IMR-90 (cell line): ENCODE measurements around the gene DVL2. TPM values are rescaled to one million over a fixed set of nuclear protein-coding genes. Genes with fewer than 3 reads are reported as not detected.
A peak's percentile ranks its signal among the peaks of the same experiment; 100 is the strongest.

ENCODE experiments used
- ATAC-seq: fragments of 200-7000 bp; cut with Tn5 transposase; 2 replicates; pipeline ENCODE4 v1.9.1; 2020; ENCODE audit warnings: low read depth, mild to moderate bottlenecking, moderate library complexity
- BruUV-seq: library from RNA; stranded (reverse); fragments of 400-500 nt; replicated peaks from 2 replicates; lab custom pipeline; 2021; lab: Mats Ljungman, UMichigan
- CTCF ChIA-PET: fragments of 300-600 bp; formaldehyde crosslinking; extraction: SDS; loops from one replicate; lab custom pipeline; 2021; ENCODE audit warnings: antibody characterized with exemption; lab: Yijun Ruan, JAX
- POLR2A ChIA-PET: fragments of 300-600 bp; sonication (Branson Sonifier 250); formaldehyde crosslinking; loops from one replicate; lab custom pipeline; 2022; ENCODE audit warnings: antibody characterized with exemption; ENCODE audit not compliant: unreplicated experiment; lab: Charles Lee
- DNase-seq: peaks from one replicate; pipeline ENCODE4 v3.0.0; 2013
- H2AFZ ChIP-seq: replicated peaks from 2 replicates; pipeline ENCODE3; 2013; ENCODE audit warnings: low read length, mild to moderate bottlenecking; ENCODE audit not compliant: poor library complexity
- H2AK5ac ChIP-seq: 2 replicates; pipeline ENCODE4 v1.6.1; 2013; ENCODE audit warnings: low read depth, low read length, inconsistent platforms
- H2AK9ac ChIP-seq: replicated peaks from 2 replicates; pipeline ENCODE3; 2013; ENCODE audit warnings: mild to moderate bottlenecking, low read depth, low read length, moderate library complexity; ENCODE audit not compliant: poor library complexity
- H2BK120ac ChIP-seq: 2 replicates; pipeline ENCODE4 v1.6.1; 2013; ENCODE audit warnings: low read depth, low read length, inconsistent platforms
- H2BK15ac ChIP-seq: 3 replicates; pipeline ENCODE4 v1.6.1; 2013; ENCODE audit warnings: low read depth, low read length, inconsistent platforms
- H2BK20ac ChIP-seq: 2 replicates; pipeline ENCODE4 v1.6.1; 2013; ENCODE audit warnings: low read depth, mild to moderate bottlenecking, inconsistent platforms, low read length, moderate library complexity
- H2BK5ac ChIP-seq: 2 replicates; pipeline ENCODE4 v1.6.1; 2013; ENCODE audit warnings: mild to moderate bottlenecking, low read depth, low read length, inconsistent platforms; ENCODE audit not compliant: poor library complexity, severe bottlenecking
- H3K14ac ChIP-seq: replicated peaks from 2 replicates; pipeline ENCODE4 v1.6.1; 2013; ENCODE audit warnings: low read depth, low read length, inconsistent platforms
- H3K18ac ChIP-seq: 2 replicates; pipeline ENCODE4 v1.6.1; 2013; ENCODE audit warnings: low read depth, low read length, control low read depth
- H3K23ac ChIP-seq: 2 replicates; pipeline ENCODE4 v1.6.1; 2013; ENCODE audit warnings: low read depth, low read length, inconsistent platforms
- H3K27ac ChIP-seq: 2 replicates; pipeline ENCODE4 v1.5.1; 2013; ENCODE audit warnings: mild to moderate bottlenecking, control low read depth, low read length; ENCODE audit not compliant: insufficient read depth
- H3K27me3 ChIP-seq: 2 replicates; pipeline ENCODE4 v1.6.1; 2013; ENCODE audit warnings: low read length; ENCODE audit not compliant: control insufficient read depth, insufficient read depth
- H3K36me3 ChIP-seq: 2 replicates; pipeline ENCODE4 v1.6.1; 2013; ENCODE audit warnings: low read length, mixed read lengths; ENCODE audit not compliant: control insufficient read depth, insufficient read depth
- H3K4ac ChIP-seq: 2 replicates; pipeline ENCODE4 v1.6.1; 2013; ENCODE audit warnings: low read depth, low read length, inconsistent platforms
- H3K4me1 ChIP-seq: 2 replicates; pipeline ENCODE4 v1.6.1; 2013; ENCODE audit warnings: low read length, mixed read lengths; ENCODE audit not compliant: control insufficient read depth, insufficient read depth
- H3K4me2 ChIP-seq: 2 replicates; pipeline ENCODE4 v1.6.1; 2013; ENCODE audit warnings: low read depth, mild to moderate bottlenecking, control low read depth, low read length, moderate library complexity
- H3K4me3 ChIP-seq: 2 replicates; pipeline ENCODE4 v1.5.1; 2013; ENCODE audit warnings: low read depth, mild to moderate bottlenecking, control low read depth, low read length, moderate library complexity; ENCODE audit not compliant: insufficient read depth
- H3K56ac ChIP-seq: 2 replicates; pipeline ENCODE4 v1.6.1; 2013; ENCODE audit warnings: low read length, inconsistent platforms; ENCODE audit not compliant: insufficient read depth; ENCODE audit errors: extremely low read depth
- H3K79me1 ChIP-seq, 2 experiments: 2 replicates each; pipeline ENCODE4 v1.6.1; 2013; ENCODE audit warnings: low read length in 2 of 2, inconsistent platforms in 1 of 2, low read depth in 1 of 2
- H3K9ac ChIP-seq: 2 replicates; pipeline ENCODE4 v1.6.1; 2013; ENCODE audit warnings: low read depth, low read length, control low read depth
- H3K9me1 ChIP-seq: 2 replicates; pipeline ENCODE4 v1.6.1; 2013; ENCODE audit warnings: low read length, inconsistent platforms; ENCODE audit not compliant: insufficient read depth
- H3K9me3 ChIP-seq: 2 replicates; pipeline ENCODE4 v1.6.1; 2013; ENCODE audit warnings: low read length; ENCODE audit not compliant: control insufficient read depth, insufficient read depth
- H4K20me1 ChIP-seq: 2 replicates; pipeline ENCODE4 v1.6.1; 2013; ENCODE audit warnings: low read length, inconsistent platforms; ENCODE audit not compliant: insufficient read depth
- H4K5ac ChIP-seq: 2 replicates; pipeline ENCODE4 v1.6.1; 2013; ENCODE audit warnings: mild to moderate bottlenecking, low read depth, low read length, control low read depth
- H4K8ac ChIP-seq, 2 experiments: 2 replicates each; pipeline ENCODE4 v1.6.1; 2013; ENCODE audit warnings: low read depth in 2 of 2, low read length in 2 of 2, control low read depth in 1 of 2, inconsistent platforms in 1 of 2
- H4K91ac ChIP-seq: 2 replicates; pipeline ENCODE4 v1.6.1; 2013; ENCODE audit warnings: low read depth, low read length, inconsistent platforms; ENCODE audit not compliant: insufficient read depth
- CHD1 ChIP-seq: IDR thresholded peaks from 2 replicates; pipeline ENCODE4 v1.6.1; 2012; ENCODE audit warnings: low read depth, low read length, improper control_type of control experiment
- CTCF ChIP-seq: conservative IDR thresholded peaks from 2 replicates; pipeline ENCODE4 v1.5.1; 2012; ENCODE audit warnings: mild to moderate bottlenecking, low read depth, low read length, improper control_type of control experiment
- MAZ ChIP-seq: IDR thresholded peaks from 2 replicates; pipeline ENCODE4 v1.6.1; 2012; ENCODE audit warnings: low read depth, mild to moderate bottlenecking, low read length, improper control_type of control experiment, moderate library complexity, borderline replicate concordance
- RCOR1 ChIP-seq: IDR thresholded peaks from 2 replicates; pipeline ENCODE4 v1.6.1; 2012; ENCODE audit warnings: mild to moderate bottlenecking, low read length, improper control_type of control experiment; ENCODE audit not compliant: insufficient replicate concordance
- RFX5 ChIP-seq: IDR thresholded peaks from 2 replicates; pipeline ENCODE4 v1.8.0; 2012; ENCODE audit warnings: low read depth, mild to moderate bottlenecking, low read length, moderate library complexity
- SMC3 ChIP-seq: fragments of 150-350 bp; IDR thresholded peaks from 2 replicates; pipeline ENCODE4 v1.6.1; 2016; ENCODE audit warnings: low read depth, mild to moderate bottlenecking, antibody characterized with exemption, low read length, moderate library complexity
- WGBS, 2 experiments: methylation state at CpG; one replicate each; pipeline versions ENCODE4 v1.1.5 to v1.1.7; 2013; ENCODE audit warnings: missing lambda C conversion rate in 2 of 2; ENCODE audit not compliant: insufficient read length in 1 of 2; ENCODE audit errors: extremely low coverage in 2 of 2; 5-methylcytosine and 5-hydroxymethylcytosine counted together
- dilution Hi-C: fragments of 300-500 bp; cut with HindIII; formaldehyde crosslinking; loops from one replicate; pipeline ENCODE4 v1.14.3; 2018; ENCODE audit warnings: low sequenced_read_pairs; ENCODE audit not compliant: unreplicated experiment
- in situ Hi-C: fragments of 300-500 bp; cut with MboI; formaldehyde crosslinking; loops from 3 replicates; pipeline ENCODE4 v1.14.3; 2019; ENCODE audit warnings: low sequenced_read_pairs, inconsistent platforms, mixed read lengths
- intact Hi-C: fragments of 100-400 bp; cut with micrococcal nuclease; formaldehyde crosslinking; loops from 2 replicates; pipeline ENCODE4 v1.10.0; 2022
- polyA plus RNA-seq, 3 experiments: library from polyadenylated mRNA; depleted of rRNA; stranded (reverse); fragments of >200 nt; gene quantifications; 2 replicates each; pipeline ENCODE4 v1.2.3, GENCODE V29; 2012; ENCODE audit warnings: low replicate concordance in 1 of 3
- total RNA-seq: library from RNA; depleted of rRNA; stranded (reverse); fragments of >200 nt; gene quantifications from 2 replicates; pipeline ENCODE4 v1.2.3, GENCODE V29; 2012

DVL2 gene
- total and polyA plus RNA-seq, 2 of the 4 experiments (the other 2 are of a cell fraction) = 11.8 to 21.3 TPM

- TF ChIP-seq SMC3 = peak; percentile 94
Observed at GRCh38 chr17:7280519-7281073, 46.3 kb upstream of the DVL2 start (continued).

- Histone ChIP-seq H2AK5ac (no peak overlapping the region), H3K4me1 (peaks cover 2% of the 10 kb centered on the region; the same call in 1 of the 2 replicates), H3K9ac (no peak overlapping the region), H3K9me3 (no peaks in the 10 kb centered on the region), H3K4me3 (no peak overlapping the region), H2BK120ac (no peak overlapping the region), H2BK15ac (no peak overlapping the region), H3K4ac (no peak overlapping the region), H3K36me3 (no peaks in the 10 kb centered on the region), H3K27me3 (peaks cover 20% of the 10 kb centered on the region; the same call in 1 of the 2 replicates), H3K56ac (no peak overlapping the region), H3K79me1 (no peaks in the 10 kb centered on the region), H2AFZ (no peak overlapping the region), H2BK20ac (no peak overlapping the region), H4K5ac (no peak overlapping the region), H3K4me2 (no peak overlapping the region), H4K8ac (no peak overlapping the region), H3K27ac (no peak overlapping the region), H3K23ac (no peak overlapping the region), H4K20me1 (no peaks in the 10 kb centered on the region), H3K18ac (no peak overlapping the region), H4K91ac (no peak overlapping the region), H3K14ac (no peak overlapping the region), H3K9me1 (no peaks in the 10 kb centered on the region), H2BK5ac (no peak overlapping the region), H2AK9ac (no peak overlapping the region)
- no TSS peak for BruUV-seq
- TF ChIP-seq RCOR1 = no peak
- no peak for TF ChIP-seq CHD1
- no peak for TF ChIP-seq CTCF
- TF ChIP-seq SMC3 = no peak
- TF ChIP-seq RFX5 = no peak
- no peak for TF ChIP-seq MAZ
- POLR2A ChIA-PET = no interaction called here
- CTCF ChIA-PET = no interaction called here
- dilution Hi-C loops = no loop called here
- DNase-seq = no peak
- intact Hi-C loops = no loop called here
- ATAC-seq = no peak
- in situ Hi-C loops = loop anchor here (5.0 kb wide), 1 partner anchor 53 kb away; no protein-coding TSS in a partner anchor
- WGBS, 2 experiments = no CpG with 5 or more reads among the region's 8 CpGs
Observed at GRCh38 chr17:7279448-7279847, 45.1 kb upstream of the DVL2 start.
